Inferior parietal cortex (tissue), 1 donor: Measurements from ENCODE around the gene MAMLD1.

ENCODE experiments used
- DNase-seq: peaks from one replicate; pipeline ENCODE4 v3.0.0-alpha.2; 2016; ENCODE audit errors: extremely low spot score

The MAMLD1 gene

GRCh38 chrX:150530821-150531220 is 167.7 kb downstream of the MAMLD1 start:
- DNase-seq, result no peak

GRCh38 chrX:150531467-150531866 is 168.3 kb downstream of the MAMLD1 start:
- no peak for DNase-seq

GRCh38 chrX:150533863-150534262 is 170.7 kb downstream of the MAMLD1 start:
- no peak for DNase-seq

- DNase-seq, result no peak
Observed at GRCh38 chrX:150536455-150537116, 173.5 kb downstream of the MAMLD1 start.

DNA sequence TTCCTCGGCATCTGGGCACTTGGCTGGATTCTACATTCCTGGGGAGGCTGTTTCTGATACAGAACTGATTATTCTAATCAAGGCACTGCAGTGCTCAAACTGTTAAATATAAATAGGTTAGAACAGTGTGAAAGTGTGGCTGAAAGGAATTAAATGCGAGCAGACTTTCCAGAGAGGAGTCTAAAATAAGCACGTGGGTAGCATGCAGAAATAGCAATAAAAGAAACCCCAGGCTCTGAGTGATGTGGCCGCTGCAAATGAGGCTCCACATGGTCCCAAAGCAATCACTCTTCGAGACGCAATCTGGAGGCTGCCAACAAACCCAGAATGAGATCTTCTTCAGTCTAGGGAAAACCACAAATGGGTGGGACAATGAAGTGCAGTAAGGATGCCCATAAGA is 174.7 kb downstream of the MAMLD1 start:
- no peak for DNase-seq

- DNase-seq, result no peak
Observed at GRCh38 chrX:150540965-150541364, 177.8 kb downstream of the MAMLD1 start.

- DNase-seq, result no peak
Observed at GRCh38 chrX:150542846-150543229, 179.7 kb downstream of the MAMLD1 start.

DNA sequence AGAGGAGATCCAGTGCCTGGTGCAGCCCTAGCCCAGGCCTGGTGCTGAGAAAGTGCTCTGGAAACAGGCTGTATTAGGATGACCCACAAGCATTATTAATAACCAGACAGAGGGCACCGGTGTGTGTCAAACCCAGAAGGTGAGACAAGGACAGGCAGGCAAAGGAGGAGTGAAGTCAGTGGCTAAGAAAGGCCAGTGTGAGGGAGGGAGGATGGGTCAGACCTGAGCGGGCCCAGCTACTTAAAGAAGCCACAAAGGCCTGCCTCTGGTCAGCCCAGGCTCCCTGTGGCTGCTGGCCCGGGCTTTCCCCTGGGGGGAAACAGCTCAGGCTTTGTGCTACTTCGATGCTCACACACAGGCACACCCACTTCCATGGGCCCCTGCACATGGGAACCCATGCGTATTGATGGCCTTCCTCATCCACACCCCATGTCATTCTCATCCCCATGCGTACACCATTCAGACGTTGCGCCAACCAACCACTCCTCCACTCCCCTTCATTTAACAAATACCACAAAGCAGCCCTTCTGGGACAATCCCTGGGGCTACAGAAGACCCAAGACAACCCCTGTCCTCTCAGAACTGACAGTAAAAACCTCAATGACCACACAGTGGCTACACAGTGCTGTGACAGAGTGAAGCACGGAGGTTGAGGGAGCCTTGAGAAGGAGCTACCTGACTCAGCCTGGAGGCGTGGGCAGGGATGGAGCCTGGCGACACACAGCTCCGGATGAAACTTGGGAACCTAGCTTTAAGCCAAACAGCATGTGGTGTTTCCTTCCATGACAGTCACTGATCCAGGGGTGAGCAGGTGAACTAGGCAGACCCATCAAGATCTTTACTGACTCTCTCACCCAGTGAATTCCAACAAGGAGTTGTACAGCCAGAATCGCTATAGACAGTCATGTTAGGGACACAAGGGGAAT is 180.4 kb downstream of the MAMLD1 start:
- DNase-seq, result no peak

GRCh38 chrX:150544222-150544787 is 181.2 kb downstream of the MAMLD1 start:
- DNase-seq, result no peak

DNA sequence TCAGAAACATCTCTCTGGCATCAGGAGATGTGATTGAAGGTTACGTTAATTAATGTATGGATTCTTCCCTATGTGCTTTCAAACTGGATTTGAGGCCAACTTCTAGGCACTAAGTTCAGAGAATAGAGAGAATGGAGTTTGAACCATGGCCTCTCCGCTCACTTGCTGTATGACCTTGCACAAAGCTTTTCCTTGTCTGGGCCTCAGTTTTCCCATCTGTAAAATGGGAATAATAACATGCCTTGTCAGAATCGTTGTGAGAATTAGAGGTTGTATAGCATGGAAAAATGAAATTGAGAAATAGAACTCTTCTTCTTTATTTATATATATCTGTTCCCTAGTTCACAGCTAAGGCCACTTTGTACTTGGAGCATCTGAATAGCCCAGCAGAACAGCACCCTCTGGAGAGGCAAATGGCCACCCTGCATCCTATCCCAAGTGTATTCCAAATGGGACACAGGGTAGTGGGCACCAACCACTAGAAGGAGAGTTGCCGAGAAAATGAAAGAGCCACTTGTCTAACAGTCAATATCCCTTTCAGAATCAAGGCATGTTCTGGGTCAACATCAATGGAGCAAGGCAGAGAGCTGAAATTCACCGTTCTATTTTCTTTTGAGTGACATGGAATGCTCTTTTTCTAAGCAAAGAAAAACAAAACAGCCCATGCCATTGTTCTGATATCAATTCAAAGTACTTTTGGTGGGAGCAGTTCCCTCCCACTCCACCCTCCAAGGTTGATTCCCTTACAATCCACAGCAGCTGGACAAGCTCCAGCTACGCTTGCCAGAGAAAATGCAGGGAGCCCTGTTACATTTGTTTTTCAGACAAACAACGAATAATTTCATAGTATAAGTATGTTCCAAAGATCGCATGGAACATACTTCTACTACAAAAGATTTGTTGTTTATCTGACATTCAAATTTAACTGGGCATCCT is 182.0 kb downstream of the MAMLD1 start:
- DNase-seq, result no peak

- DNase-seq, result no peak
Observed at GRCh38 chrX:150546711-150547153, 183.6 kb downstream of the MAMLD1 start.

DNA sequence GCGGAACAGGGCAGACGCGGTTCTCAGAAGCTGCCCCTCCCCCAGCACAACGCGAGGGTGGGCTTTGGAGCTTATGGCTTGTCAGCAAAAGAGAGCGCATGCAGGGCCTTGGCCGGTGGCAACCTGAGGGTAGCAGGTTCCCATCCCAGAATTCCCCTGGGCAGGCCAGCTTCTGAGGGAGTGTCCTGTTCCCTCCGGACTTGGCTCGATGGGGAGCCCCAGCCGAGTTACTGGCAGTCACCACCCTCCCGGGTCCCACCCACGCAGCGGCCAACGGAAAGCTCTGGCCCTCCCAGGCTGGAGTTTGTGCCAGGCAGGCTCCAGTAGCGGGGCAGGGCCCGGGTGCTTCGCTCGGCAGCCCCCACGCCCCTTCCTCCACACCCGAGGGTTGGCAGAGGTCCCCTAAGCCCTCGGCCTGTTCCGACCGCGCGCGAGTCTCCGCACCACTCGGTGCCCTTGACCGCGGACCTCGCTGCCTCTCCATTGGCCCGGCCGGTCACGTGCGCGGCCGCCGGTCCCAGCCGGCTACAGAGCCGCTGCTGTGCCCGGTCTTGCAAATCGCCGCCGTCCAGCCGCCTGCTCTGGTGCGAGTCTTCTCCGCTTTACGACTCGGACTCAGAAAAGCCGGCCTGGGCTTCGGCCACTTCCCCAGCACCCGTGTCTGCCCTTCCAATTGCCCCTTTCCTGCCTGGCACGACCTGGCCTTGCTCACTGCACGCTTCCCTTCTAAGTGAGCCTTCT is 184.4 kb downstream of the MAMLD1 start:
- no peak for DNase-seq

- DNase-seq, result no peak
Observed at GRCh38 chrX:150548251-150548650, 185.1 kb downstream of the MAMLD1 start.

- DNase-seq, result no peak
Observed at GRCh38 chrX:150548684-150549083, 185.6 kb downstream of the MAMLD1 start.

GRCh38 chrX:150551963-150552362 is 188.8 kb downstream of the MAMLD1 start:
- no peak for DNase-seq

- DNase-seq, result no peak
Observed at GRCh38 chrX:150558424-150558823, 195.3 kb downstream of the MAMLD1 start.
